RWPE2 (cell line): Measurements from ENCODE around the gene DDAH1.

Source experiments
- ATAC-seq: fragments of 200-7000 bp; cut with Tn5 transposase; 3 replicates; pipeline ENCODE4 v1.9.1; 2021; ENCODE audit warnings: low read depth
- DNase-seq: peaks from one replicate; pipeline ENCODE4 v3.0.0-alpha.2; 2020; ENCODE audit warnings: low spot score
- H3K27ac ChIP-seq: fragments of 450-650 bp; 2 replicates; pipeline ENCODE4 v1.5.1; 2017; ENCODE audit warnings: mild to moderate bottlenecking; ENCODE audit not compliant: poor library complexity, severe bottlenecking
- H3K27me3 ChIP-seq: fragments of 250-450 bp; sonication (Bioruptor Pico); 2 replicates; pipeline ENCODE4 v1.5.1; 2021; ENCODE audit warnings: mild to moderate bottlenecking, moderate library complexity; ENCODE audit not compliant: insufficient read depth, poor library complexity, severe bottlenecking
- H3K36me3 ChIP-seq: fragments of 250-450 bp; sonication (Bioruptor Pico); 2 replicates; pipeline ENCODE4 v1.5.1; 2020; ENCODE audit warnings: low read depth, mild to moderate bottlenecking, moderate library complexity
- H3K4me1 ChIP-seq: fragments of 250-450 bp; sonication (Bioruptor Pico); 2 replicates; pipeline ENCODE4 v1.5.1; 2021; ENCODE audit warnings: mild to moderate bottlenecking, moderate library complexity; ENCODE audit not compliant: insufficient read depth, poor library complexity, severe bottlenecking
- H3K4me3 ChIP-seq: fragments of 250-450 bp; sonication (Bioruptor Pico); 2 replicates; pipeline ENCODE4 v1.5.1; 2021; ENCODE audit warnings: mild to moderate bottlenecking, moderate library complexity; ENCODE audit not compliant: severe bottlenecking
- H3K9me3 ChIP-seq: fragments of 250-450 bp; sonication (Bioruptor Pico); 2 replicates; pipeline ENCODE4 v1.5.1; 2021; ENCODE audit warnings: mild to moderate bottlenecking, moderate library complexity; ENCODE audit not compliant: severe bottlenecking
- CTCF ChIP-seq: fragments of 450-650 bp; IDR thresholded peaks from one replicate; pipeline ENCODE4 v1.5.1; 2017; ENCODE audit warnings: mild to moderate bottlenecking, moderate library complexity; ENCODE audit not compliant: poor library complexity, severe bottlenecking

The DDAH1 gene

GRCh38 chr1:85437139-85437538 lies 27.8 kb downstream of the DDAH1 start:
- DNase-seq (no peak), ATAC-seq (no peak)
- TF ChIP-seq CTCF, result no peak
- Histone ChIP-seq H3K27ac (no peak overlapping the region), H3K4me3 (no peak overlapping the region), H3K9me3 (no peaks in the 10 kb centered on the region), H3K27me3 (no peaks in the 10 kb centered on the region), H3K36me3 (no peaks in the 10 kb centered on the region), H3K4me1 (no peaks in the 10 kb centered on the region)

- H3K27me3 ChIP-seq, result no peaks in the 10 kb centered on the region
- H3K9me3 ChIP-seq, result no peaks in the 10 kb centered on the region
- no peak for ATAC-seq
- H3K27ac ChIP-seq, result no peak overlapping the region
- H3K36me3 ChIP-seq, result no peaks in the 10 kb centered on the region
- H3K4me1 ChIP-seq, result no peaks in the 10 kb centered on the region
- no peak for TF ChIP-seq CTCF
- no peak for DNase-seq
- H3K4me3 ChIP-seq, result no peak overlapping the region
These were observed 31.9 kb downstream of the DDAH1 start for GRCh38 chr1:85433096-85433495.

GRCh38 chr1:85428471-85429089 lies 36.4 kb downstream of the DDAH1 start:
- Histone ChIP-seq H3K4me1 (no peaks in the 10 kb centered on the region), H3K4me3 (no peak overlapping the region), H3K27ac (no peak overlapping the region), H3K27me3 (no peaks in the 10 kb centered on the region), H3K36me3 (no peaks in the 10 kb centered on the region), H3K9me3 (no peaks in the 10 kb centered on the region)
- TF ChIP-seq CTCF, result no peak
- ATAC-seq (no peak), DNase-seq (no peak)

GRCh38 chr1:85427849-85428248 lies 37.1 kb downstream of the DDAH1 start:
- DNase-seq, result no peak
- H3K27ac ChIP-seq, result no peak overlapping the region
- no peak for TF ChIP-seq CTCF

GRCh38 chr1:85427331-85427730 lies 37.6 kb downstream of the DDAH1 start:
- no peak overlapping the region for H3K4me3 ChIP-seq
- DNase-seq, result no peak
- H3K27me3 ChIP-seq, result no peaks in the 10 kb centered on the region
- H3K4me1 ChIP-seq, result no peaks in the 10 kb centered on the region
- H3K9me3 ChIP-seq, result no peaks in the 10 kb centered on the region
- ATAC-seq, result no peak
- H3K36me3 ChIP-seq, result no peaks in the 10 kb centered on the region
- no peak overlapping the region for H3K27ac ChIP-seq
- no peak for TF ChIP-seq CTCF

More at GRCh38 chr1:85427849-85428248, 37.1 kb downstream of the DDAH1 start:
- Histone ChIP-seq H3K9me3 (no peaks in the 10 kb centered on the region), H3K27me3 (no peaks in the 10 kb centered on the region), H3K36me3 (no peaks in the 10 kb centered on the region), H3K4me1 (no peaks in the 10 kb centered on the region), H3K4me3 (no peak overlapping the region)
- ATAC-seq, result no peak
